GM18520 (cell line): ENCODE data around the gene KCTD14.
"Not testable (repeated sequence)": the region's sequence is repeated elsewhere in the genome, so short reads cannot be mapped to it uniquely, and the experiment has no call there.

Source experiments
- ATAC-seq: cut with Tn5 transposase; IDR thresholded peaks from one replicate; pipeline ENCODE4 v1.9.1; 2021; ENCODE audit not compliant: unreplicated experiment

The KCTD14 gene

DNA sequence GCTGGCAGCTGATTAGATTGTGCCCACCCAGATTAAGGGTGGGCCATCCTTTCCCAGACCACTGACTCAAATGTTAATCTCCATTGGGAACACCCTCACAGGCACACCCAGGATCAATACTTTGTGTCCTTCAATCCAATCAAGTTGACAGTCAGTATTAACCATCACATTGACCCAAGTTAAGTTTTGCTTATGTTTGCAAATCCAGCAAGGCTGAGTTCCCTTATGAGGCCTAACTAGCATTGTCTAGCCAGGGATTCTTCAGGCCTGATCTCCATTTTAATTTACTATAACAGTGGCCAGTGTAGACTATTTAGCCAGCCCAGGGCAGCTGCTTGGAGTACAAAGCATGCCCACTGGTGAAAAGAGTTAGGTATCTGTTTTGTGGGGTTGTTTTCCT lies 2.3 kb upstream of the KCTD14 start:
- no peak for ATAC-seq

DNA sequence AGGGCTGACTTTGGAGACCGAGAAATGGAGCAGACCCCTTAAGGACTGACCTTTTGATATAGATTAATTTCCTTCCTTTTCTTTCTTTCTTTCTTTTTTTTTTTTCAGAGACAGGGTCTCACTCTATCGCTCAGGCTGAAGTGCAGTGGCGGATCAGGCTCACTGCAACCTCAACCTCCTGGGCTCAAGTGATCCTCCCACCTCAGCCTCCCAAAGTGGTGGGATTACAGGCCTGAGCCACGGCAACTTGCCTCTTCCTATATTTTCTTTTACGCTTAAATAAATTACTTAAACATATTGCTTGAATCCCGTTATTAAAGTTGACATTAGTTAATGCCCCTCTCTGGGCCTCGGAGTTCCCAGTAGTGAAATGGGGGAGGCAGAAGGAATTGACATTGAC lies 350 bp upstream of the KCTD14 start:
- ATAC-seq: no peak

DNA sequence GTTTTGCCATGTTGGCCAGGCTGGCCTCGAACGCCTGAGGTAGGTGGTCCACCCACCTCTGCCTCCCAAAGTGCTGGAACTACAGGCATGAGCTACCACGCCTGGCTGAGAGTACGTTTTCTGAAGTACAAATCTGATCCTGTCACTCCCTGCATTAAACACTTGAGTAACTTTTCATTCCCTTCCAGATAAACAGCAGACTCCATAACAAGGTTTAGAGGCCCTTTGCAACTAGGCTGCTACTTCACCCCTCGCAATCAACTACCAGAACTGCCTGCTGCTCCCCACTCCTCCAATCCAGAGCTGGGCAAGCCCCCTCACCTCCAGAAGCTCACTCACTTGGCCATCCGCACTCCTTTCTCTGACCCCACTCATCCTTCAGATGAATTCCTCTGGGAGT lies 1.5 kb downstream of the KCTD14 start:
- ATAC-seq: no peak

DNA sequence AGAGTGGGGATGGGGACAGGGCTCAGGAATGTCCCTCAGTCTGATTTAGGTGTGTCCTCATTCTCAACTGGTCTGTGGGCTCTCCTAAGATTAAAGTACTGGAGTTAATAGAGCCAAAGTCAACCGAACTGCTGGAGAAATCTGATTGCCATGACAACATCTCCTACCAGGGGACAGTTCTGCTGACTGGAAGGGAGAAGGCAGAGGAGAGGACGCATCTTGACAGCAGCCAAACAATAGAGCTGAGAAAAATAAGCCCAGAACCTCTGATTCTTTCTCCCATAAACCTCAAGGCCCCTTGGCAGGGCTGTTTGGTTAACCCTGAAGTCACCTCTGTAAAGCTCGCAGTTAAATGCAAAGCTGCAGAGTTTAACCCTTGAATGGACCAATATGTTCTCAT lies 2.8 kb downstream of the KCTD14 start:
- ATAC-seq: no peak

DNA sequence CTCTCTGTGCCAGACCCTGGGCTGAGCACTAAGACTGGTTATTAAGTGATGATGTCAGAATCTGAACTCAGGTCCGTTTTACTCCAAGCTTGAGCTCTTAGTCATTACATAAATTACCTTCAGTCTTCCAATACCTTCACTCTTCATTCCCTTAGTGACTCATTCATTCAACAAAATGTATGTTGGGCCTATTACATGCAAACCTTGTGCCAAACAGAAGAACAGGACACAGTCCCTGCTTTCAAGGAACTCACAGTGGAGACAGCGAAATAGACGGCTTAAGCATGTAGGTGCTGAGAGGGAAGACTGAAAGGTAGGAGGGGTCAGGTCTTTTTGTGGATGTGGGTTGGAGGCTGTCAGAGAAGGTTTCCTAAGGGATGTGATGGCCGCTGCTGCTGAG lies 3.3 kb downstream of the KCTD14 start:
- no peak for ATAC-seq

DNA sequence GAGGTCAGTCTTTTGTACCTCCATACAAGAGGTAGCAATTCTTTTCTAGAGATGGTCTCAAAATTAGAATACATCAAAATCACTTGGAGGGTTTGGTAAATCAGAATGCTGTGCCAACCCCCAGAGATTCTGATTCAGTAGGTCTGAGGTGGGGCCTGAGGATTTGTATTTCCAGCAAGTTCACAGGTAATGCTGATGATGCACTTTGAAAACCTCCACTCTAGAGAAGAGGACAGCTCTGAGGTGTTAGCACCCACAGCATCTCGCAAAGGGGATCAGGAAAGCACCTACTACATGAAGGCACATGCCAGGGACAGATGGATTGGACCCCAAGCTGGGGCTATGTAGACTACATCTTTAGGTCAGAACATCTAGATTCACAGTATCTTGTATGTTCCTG lies 7.2 kb downstream of the KCTD14 start:
- no peak for ATAC-seq

DNA sequence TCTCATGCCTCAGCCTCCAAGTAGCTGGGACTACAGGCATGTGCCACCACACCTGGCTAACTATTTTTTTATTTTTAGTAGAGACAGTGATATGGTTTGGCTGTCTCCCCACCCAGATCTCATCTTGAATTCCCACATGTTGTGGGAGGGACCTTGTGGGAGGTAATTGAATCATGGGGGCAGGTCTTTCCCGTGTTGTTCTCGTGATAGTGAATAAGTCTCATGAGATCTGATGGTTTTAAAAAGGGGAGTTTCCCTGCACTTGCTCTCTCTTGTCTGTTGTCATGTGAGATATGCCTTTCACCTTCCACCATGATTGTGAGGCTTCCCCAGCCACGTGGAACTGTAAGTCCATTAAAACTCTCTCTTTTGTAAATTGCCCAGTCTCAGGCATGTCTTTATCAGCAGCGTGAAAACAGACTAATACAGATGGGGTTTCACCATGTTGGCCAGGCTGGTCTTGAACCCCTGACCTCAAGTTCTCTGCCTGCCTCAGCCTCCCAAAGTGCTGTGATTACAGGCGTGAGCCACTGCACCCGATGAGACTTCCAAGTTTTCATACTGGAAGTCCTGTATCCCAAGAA lies 8.0 kb downstream of the KCTD14 start:
- ATAC-seq: not testable (repeated sequence)

DNA sequence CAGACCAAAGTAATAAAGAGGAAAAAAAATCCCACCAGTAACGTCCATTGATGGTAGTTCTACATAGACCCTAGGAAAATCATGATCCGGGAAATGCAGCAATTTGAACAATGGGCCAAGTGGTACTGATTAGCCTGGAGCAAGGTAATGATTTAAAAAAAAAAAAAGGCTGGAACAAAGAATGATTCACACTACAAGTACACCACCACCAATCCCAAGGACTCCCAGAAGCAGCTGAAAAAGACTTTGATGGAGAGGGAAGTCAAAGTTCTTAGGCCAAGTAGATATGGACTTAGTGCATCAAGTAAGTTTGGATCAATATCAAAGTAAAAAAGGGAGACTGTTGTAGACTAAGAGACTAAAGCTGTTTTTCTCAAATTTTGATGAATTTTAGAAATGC lies 11.8 kb downstream of the KCTD14 start:
- no peak for ATAC-seq

DNA sequence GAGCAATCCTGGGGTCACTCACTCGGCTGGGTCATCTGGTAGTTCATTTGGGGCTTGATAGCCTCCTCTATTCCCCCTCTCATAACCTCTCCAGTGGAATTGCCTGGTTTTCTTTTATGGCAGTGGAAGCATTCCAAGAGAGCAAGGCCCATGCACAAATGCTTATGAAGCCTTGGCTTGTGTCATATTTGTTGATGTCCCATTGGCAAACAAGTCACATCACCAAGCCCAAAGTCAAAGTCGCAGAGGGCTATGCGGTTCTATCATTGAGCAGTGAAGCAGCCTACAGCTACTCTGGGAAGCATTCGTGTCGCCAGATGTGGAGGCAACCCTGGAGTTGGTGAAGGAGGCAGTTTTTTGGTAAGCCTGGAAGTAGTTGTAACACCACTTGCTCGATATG lies 12.3 kb downstream of the KCTD14 start:
- no peak for ATAC-seq

DNA sequence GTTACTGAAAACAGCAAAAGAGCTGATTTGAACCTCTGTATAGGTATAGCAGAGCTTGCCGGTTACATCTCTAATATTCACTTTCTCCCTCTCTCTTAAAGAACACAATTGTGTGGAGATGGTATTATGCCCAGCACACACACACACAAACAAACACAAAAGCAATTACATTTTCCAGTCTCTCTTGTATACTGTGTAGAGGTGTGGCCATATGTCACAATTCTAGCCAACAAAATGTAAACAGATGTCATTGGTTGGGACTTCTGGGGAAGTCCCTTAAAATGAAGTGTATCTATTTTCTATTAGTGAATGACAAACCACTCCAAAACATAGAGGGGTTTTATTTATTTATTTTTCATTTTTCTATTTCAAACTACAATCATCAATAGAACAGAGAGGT lies 12.8 kb downstream of the KCTD14 start:
- no peak for ATAC-seq

DNA sequence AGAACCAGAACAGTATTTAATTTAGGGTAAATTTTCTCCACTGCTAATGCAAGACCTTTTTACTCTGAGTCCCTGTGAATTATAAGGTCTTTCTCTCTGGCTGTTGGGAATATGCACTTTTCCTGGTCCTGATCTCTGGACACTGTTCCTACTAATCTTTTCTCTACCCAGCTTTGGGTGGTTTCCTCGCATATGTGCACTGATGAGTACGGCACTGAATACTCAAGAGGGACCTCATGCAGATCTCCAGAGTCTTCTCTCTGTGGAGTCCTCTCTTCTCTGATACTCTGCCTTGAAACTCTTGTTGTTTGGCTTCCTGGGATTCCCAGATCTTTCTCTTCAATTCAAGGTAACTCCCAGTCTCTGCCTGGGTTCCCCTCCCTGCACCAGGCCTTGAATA lies 14.0 kb downstream of the KCTD14 start:
- ATAC-seq: no peak

DNA sequence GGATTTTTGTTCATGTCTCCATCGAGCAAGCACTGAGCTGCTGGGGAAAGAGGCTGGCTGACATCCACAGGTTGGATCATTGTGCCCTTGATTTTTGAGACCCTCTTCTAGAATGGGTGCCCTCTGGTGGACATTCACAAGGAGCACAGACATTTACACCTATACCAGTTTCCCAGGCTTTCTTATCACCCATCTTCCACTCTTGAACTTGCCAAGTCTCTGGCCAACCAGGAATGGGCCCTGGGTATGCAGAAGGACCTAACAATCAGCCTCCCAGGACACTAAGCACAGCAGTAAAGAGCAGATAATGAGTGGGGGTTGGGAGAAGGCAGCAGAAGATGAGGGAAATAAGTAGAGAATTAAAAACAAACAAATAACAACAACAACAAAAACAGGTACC lies 22.9 kb downstream of the KCTD14 start:
- ATAC-seq: no peak

DNA sequence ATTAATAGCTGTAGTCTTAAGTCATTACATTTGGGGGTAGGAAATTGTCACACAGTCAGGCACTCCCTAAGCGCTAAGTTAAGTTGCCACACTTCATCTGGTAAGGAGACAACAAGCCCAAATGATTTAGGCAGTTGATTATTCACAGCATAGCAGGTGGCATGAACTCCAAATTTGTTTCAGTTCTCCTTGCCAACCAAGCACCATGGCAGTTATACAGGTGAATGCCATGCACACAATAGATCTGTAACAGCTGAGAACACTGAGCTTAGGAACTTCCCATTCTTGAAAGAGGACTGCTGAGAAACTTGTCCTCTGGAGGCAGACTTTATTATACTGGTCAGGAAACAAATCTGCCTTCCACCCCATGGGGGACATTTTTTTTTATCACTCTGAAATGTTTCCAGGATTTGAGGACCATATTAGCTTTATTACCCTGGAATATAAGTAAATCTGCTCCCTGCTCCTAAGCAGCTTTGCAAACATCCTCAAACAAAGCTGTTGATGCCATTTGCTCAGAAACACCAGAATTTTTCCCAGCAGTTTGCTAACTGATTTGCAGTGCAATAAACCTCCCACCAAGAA lies 23.5 kb downstream of the KCTD14 start:
- no peak for ATAC-seq

DNA sequence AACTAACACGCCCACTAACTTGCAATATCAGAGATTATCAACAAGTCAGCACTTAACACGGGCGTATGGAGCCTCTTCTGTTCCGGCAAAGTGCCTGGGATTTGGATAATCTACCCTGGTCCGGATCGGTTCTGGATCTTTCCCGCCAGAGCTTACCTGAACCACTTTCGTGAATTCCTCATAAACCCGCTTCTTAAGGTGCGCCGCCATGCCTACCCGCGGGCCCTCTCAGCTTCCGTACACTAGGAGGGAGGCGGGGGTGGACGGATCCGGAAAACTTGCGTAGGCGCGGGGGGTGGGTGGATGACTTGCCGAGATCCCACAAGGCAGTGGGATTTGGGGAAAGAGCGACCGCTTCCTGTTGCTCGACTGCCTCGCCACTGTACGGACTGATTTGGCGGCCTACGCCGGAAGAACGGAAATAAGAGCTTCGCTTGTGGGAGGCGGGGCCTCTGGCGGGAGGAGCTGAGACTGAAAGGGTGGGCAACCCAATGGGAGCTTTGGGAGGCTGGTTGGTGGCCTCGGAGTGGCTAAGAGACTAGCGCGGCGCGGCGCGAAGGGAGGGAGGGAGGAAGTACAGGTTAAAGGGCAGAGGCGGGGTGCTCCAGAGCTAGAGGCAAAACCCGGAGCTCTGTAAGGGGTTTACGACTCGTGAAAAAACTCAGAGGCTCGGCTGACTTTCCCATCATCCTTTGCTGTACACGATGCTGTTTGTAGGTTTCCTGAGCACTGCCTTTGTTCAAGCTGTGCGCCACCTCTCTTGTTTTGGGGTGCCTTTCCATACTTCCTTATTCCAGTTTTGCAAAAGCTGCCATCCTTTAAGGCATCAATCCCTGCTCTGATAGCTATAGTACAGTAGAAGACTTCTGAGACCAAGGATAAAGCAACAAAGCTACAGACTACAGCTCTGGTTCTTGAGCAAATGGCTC lies 28.4 kb downstream of the KCTD14 start, which contains the start of gene INTS4:
Gene INTS4 (minus strand): TSS at position 235 of the 929 bp plus-strand sequence. CDS start 25 bp downstream, at position 210.
- ATAC-seq: peak; percentile 97

DNA sequence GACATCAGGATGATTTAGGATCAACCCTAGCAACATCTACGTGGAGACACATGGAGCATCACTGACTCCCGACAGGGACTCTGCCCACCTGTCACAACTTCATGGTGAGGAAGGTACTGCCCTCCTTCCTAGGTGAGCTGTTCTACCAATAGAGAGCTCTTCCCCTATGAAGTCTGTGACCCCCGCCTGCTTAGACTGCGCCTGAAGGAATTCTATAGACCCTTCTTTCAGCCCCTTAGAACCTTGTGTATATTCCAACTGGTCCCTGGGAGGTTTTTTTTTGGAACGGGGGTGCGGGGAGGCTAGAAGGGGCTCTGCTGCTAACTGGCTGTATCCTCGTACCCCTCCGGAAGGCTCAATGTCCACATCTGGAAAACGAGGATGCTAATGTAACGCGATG lies 29.2 kb downstream of the KCTD14 start:
- ATAC-seq: no peak

DNA sequence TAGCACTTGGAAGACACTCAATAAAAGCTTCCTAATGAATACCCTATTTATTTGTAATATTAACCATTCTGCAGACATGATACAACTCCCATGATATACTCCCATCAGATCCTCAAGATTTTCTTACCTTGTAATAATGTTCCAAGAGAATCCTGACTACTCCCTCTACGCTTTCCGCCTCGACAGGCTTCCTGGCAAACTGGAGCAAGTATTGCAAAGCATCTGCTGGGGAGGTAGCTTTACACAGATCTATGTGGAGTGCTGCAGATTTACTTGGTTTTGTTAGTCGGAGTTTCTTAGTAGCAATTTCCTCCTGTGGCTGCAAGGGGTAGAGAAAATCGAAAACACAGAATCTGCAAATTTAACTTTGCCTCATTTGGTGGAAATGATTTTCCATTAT lies 32.1 kb downstream of the KCTD14 start:
- ATAC-seq: no peak

DNA sequence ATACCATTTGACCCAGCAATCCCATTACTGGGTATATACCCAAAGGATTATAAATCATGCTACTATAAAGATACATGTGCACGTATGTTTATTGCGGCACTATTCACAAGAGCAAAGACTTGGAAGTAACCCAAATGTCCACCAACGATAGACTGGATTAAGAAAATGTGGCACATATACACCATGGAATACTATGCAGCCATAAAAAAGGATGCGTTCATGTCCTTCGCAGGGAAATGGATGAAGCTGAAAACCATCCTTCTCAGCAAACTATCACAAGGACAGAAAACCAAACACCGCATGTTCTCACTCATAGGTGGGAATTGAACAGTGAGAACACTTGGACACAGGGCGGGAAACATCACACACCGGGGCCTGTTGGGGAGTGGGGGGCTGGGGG lies 36.6 kb downstream of the KCTD14 start:
- ATAC-seq: not testable (repeated sequence)

DNA sequence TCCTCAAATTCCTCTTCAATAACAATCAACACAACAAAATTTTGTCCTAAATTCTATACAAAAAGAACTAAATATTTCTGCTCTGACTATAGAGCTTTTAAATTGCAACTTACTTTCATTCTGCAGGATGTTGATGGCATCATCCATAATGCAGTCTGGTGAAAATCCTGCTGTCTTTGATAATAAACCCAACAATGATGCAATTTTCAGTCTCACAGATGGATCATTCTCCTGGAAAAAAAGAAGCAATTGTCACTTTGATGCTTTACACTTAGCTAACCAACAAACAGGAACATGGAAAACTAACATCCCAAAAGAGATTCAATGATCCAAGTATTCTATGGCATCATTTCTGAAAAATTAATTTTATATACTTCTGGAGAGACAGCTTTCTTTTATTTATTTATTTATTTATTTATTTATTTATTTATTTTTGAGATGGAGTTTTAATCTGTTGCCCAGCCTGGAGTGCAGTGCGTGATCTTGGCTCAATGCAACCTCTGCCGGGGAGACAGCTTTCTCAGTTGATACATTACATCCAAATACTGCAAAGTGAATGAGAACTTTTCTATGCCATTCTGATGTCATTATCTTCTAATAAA lies 41.6 kb downstream of the KCTD14 start:
- ATAC-seq: no peak

DNA sequence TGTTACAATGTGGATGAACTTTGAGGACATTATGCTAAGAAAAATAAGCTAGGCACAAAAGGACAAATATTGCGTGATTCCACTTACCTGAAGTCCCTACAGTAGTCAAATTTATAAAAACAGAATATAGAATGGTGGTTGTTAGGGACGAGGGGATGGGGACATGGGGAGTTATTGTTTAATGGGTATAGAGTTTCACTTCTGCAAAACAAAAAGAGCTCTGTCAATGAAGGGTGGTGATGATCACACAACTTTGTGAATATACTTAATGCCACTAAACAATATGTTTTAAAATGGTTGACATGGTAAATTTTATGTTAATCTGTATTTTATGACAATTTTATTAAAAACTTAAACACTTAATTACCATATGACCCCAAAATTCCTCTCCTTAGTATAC lies 54.7 kb downstream of the KCTD14 start:
- ATAC-seq: no peak

DNA sequence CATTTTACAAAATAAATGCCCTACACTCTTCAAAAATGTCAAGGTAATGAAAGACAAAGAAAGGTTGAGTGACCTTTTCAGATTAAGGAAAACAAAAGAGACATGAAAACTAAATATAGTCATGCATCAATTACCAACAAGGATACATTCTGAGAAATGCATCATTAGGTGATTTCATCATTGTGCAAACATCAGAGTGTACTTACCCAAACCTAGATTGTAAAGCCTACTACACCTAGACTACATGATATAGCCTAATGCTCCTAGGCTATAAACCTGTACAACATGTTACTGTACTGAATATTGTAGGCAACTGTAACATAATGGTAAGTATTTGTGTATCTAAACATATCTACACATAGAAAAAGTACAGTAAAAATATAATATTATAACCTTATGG lies 55.3 kb downstream of the KCTD14 start:
- ATAC-seq: no peak

DNA sequence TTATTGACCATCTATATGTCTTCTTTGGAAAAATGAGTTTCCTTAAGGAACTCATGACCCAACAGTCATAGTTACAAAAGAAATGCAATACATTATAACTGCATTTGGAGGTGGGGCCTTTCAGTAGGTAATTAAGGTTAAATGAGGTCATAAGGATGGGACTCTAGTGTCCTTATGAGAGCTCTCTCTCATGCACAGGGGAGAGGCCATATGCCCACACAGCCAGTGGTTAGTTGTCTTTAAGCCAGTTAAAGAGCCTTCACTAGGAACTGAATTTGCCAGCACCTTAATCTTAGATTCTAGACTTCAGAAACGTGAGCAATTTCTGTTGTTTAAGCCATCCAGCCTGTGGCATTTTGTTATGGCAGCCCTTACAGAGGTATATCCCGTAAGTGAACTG lies 56.0 kb downstream of the KCTD14 start:
- ATAC-seq: no peak

DNA sequence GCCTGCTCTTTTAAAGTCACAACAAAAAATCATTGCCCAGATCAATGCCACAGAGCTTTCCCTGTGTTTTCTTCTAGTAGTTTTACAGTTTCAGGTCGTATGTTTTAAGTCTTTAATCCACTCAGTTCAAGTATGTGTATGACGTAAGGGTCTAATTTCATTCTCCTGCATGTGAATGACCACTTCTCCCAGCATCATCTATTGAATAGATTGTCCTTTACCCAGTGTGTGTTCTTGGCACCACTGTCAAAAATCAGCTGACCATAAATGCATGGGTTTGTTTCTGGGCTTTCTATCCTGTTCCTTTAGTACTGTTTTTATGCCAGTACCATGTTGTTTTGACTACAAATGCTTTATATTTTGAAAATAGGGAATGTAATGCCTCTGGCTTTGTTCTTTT lies 56.7 kb downstream of the KCTD14 start:
- ATAC-seq: no peak
